GM04503 (cell line): ENCODE measurements around the gene ELOA.
"Not testable (repeated sequence)": the region's sequence is repeated elsewhere in the genome, so short reads cannot be mapped to it uniquely, and the experiment has no call there.

Experiments
- DNase-seq: peaks from one replicate; pipeline ENCODE4 v3.0.0-alpha.2; 2012; ENCODE audit warnings: low read depth

The ELOA gene

GRCh38 chr1:23733281-23733680 is 10.0 kb upstream of the ELOA start:
- not testable (repeated sequence) for DNase-seq

GRCh38 chr1:23736437-23737134 is 6.7 kb upstream of the ELOA start:
- no peak for DNase-seq

- no peak for DNase-seq
Measured at GRCh38 chr1:23741609-23742008, 1.7 kb upstream of the ELOA start.

GRCh38 chr1:23742670-23743286 is 493 bp upstream of the ELOA start:
- DNase-seq, result no peak

- DNase-seq, result no peak
Measured at GRCh38 chr1:23745515-23745914, 2.2 kb downstream of the ELOA start.

GRCh38 chr1:23748016-23748415 is 4.7 kb downstream of the ELOA start:
- DNase-seq, result no peak

- DNase-seq, result no peak
Measured at GRCh38 chr1:23751050-23751814, 8.0 kb downstream of the ELOA start.

GRCh38 chr1:23751815-23752200 is 8.5 kb downstream of the ELOA start:
- DNase-seq, result no peak

- DNase-seq, result no peak
Measured at GRCh38 chr1:23752909-23753308, 9.6 kb downstream of the ELOA start.

- no peak for DNase-seq
Measured at GRCh38 chr1:23756676-23757075, 13.4 kb downstream of the ELOA start.

GRCh38 chr1:23757812-23758211 is 14.5 kb downstream of the ELOA start:
- no peak for DNase-seq

GRCh38 chr1:23759277-23759676 is 16.0 kb downstream of the ELOA start:
- no peak for DNase-seq

- no peak for DNase-seq
Measured at GRCh38 chr1:23763041-23763577, 19.8 kb downstream of the ELOA start.

- DNase-seq, result no peak
Measured at GRCh38 chr1:23768733-23769132, 25.5 kb downstream of the ELOA start.

GRCh38 chr1:23772049-23772853 is 29.0 kb downstream of the ELOA start:
- DNase-seq, result no peak

GRCh38 chr1:23772854-23773242 is 29.6 kb downstream of the ELOA start:
- DNase-seq, result no peak

GRCh38 chr1:23774174-23774880 is 31.1 kb downstream of the ELOA start:
- no peak for DNase-seq

- DNase-seq, result no peak
Measured at GRCh38 chr1:23776217-23776616, 32.9 kb downstream of the ELOA start.

GRCh38 chr1:23777979-23778814 is 34.9 kb downstream of the ELOA start, which contains the start of gene PITHD1:
PITHD1 (plus strand) TSS chr1:23778418; CDS start chr1:23778516, 98 bp downstream.
- DNase-seq, result no peak

- no peak for DNase-seq
Measured at GRCh38 chr1:23779826-23780371, 36.6 kb downstream of the ELOA start.
